Aorta (tissue), 5 donors: Measurements from ENCODE around the gene HDAC9. TPM values are rescaled to one million over a fixed set of nuclear protein-coding genes. Genes with fewer than 3 reads are reported as not detected.

ENCODE experiments used
- ATAC-seq: fragments of 200-7000 bp; cut with Tn5 transposase; one replicate; pipeline ENCODE4 v1.9.1; 2022; ENCODE audit warnings: moderate library complexity; ENCODE audit not compliant: low FRiP score
- DNase-seq, 2 donors: peaks; one replicate each; pipeline ENCODE4 v3.0.0-alpha.2; 2020
- H3K27ac ChIP-seq, 2 donors: one replicate each; pipeline ENCODE4 v1.5.1; 2013; ENCODE audit warnings: low read length in 2 of 2, mild to moderate bottlenecking in 2 of 2, moderate library complexity in 2 of 2, control low read depth in 1 of 2, inconsistent platforms in 1 of 2, low read depth in 1 of 2
- H3K27me3 ChIP-seq, 2 donors: one replicate each; pipeline ENCODE4 v1.6.1; 2013; ENCODE audit warnings: control low read depth in 1 of 2, low read length in 1 of 2, mild to moderate bottlenecking in 1 of 2, moderate library complexity in 1 of 2; ENCODE audit not compliant: insufficient read depth in 2 of 2, control insufficient read depth in 1 of 2
- H3K36me3 ChIP-seq, 2 donors: one replicate each; pipeline ENCODE4 v1.6.1; 2013; ENCODE audit warnings: control low read depth in 1 of 2, low read length in 1 of 2, mild to moderate bottlenecking in 1 of 2; ENCODE audit not compliant: insufficient read depth in 2 of 2, control insufficient read depth in 1 of 2
- H3K4me1 ChIP-seq, 2 donors: one replicate each; pipeline ENCODE4 v1.6.1; 2013; ENCODE audit warnings: low read length in 2 of 2, control low read depth in 1 of 2, mild to moderate bottlenecking in 1 of 2, moderate library complexity in 1 of 2; ENCODE audit not compliant: insufficient read depth in 2 of 2, control insufficient read depth in 1 of 2
- H3K4me3 ChIP-seq, 2 donors: one replicate each; pipeline ENCODE4 v1.5.1; 2013; ENCODE audit warnings: low read length in 2 of 2, control low read depth in 1 of 2, mild to moderate bottlenecking in 1 of 2
- H3K9me3 ChIP-seq: one replicate; pipeline ENCODE4 v1.6.1; 2013; ENCODE audit warnings: mild to moderate bottlenecking, low read length; ENCODE audit not compliant: control insufficient read depth
- WGBS, 2 donors: extraction: QIAGEN DNeasy Blood & Tissue Kit; methylation state at CpG; one replicate each; pipeline ENCODE4 v1.1.7; 2013; 5-methylcytosine and 5-hydroxymethylcytosine counted together
- intact Hi-C, 2 donors: fragments of 100-400 bp; cut with DNase I; formaldehyde crosslinking; loops; one replicate each; pipeline versions ENCODE4 v1.14.2 to v1.15.0; 2022
- polyA plus RNA-seq, 2 donors: library from polyadenylated mRNA; stranded (reverse); fragments of 200-250 nt; gene quantifications; one replicate each; pipeline ENCODE4 v1.2.3, GENCODE V29; 2013
- total RNA-seq, 2 donors: library from RNA; stranded (reverse); fragmentation: NEBNext Ultra II Directional; extraction: Animal tissue kit (Norgen Biotek cat#: 25700); gene quantifications; one replicate each; pipeline ENCODE4 v1.2.1, GENCODE V29; 2021
- donor health status: healthy with polysubstance abuse.
- donor health status: Bipolar disorder and iron deficiency.
- donor health status: DM: no; HTN: no; CAD: no.
- donor health status: DM: no; HTN: no; CAD: no.
- donor health status: DM: yes; HTN: yes; CAD: no.

Gene HDAC9
- total and polyA plus RNA-seq, 4 donors, result 9.1 to 122 (median 31.2) TPM

DNA sequence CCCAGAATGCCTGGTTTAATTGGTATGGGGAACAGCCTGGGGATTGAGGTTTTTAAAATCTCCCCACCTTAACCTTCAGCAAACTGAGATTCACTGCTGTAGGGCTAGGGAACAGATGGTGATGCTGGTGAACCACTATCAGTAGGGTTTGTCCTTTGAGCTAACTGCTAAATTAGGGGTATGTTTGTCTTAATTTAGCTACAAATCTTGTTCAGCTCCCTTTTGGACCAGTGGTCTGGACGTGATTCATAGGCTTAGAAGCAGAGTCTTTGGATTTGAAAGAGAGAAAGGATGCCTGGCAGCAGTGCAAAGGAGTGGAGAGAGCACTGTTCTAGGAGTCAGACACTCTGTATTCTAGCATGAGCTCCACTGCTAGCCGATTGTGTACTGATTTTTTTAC is 2.8 kb downstream of the HDAC9 start:
- Histone ChIP-seq H3K27ac (peak overlapping the region; percentile 76 to 80), H3K4me1 (peaks cover 0 to 20% of the 10 kb centered on the region in 2 donors), H3K9me3 (no peaks in the 10 kb centered on the region), H3K4me3 (peak overlapping the region; percentile 26), H3K27me3 (no peaks in the 10 kb centered on the region), H3K36me3 (no peaks in the 10 kb centered on the region)
- DNase-seq (no peak), ATAC-seq (no peak)
- intact Hi-C loops, result loop anchor here (5.0 to 10.0 kb wide), 3 partner anchors 54 to 166 kb away; no protein-coding TSS in a partner anchor
- 40 to 45% methylated on average over 2 of the region's 2 CpGs for WGBS, 2 donors

DNA sequence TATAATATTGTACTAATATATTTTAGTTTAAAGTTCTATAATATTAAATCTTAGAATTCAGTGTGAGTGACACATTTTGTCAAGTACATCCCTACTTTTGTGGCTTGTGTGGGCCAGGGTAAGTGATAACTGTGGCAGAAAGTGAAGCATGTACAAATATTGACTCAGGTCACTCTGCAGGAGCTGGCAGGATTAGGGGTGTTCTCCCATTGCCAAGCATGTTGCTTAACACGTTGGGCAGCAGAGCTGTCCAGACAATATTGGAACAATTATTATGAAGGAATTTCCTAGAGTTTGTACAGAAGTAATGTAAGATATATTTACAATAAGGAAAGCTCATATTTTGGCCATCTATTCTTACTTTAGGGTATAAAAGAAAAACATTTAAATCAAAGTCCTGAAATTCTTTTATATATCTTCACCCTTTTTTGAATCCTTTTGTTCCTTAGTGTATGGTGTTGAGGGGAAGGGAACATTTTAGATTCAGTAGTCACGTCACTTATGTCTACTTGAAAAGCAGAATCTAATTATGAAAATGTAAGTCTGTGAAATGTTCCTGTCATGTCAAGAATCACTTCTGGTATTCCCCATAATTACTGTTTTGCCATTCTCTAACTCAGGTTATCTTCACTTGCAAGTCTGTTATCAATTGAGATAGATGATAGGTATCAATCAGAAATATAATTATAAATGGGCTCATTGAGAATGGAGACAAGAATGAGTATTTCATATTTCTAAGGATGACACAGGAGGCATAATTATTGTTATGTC is 4.0 kb downstream of the HDAC9 start:
- no peaks in the 10 kb centered on the region for H3K36me3 ChIP-seq
- peaks cover 0 to 20% of the 10 kb centered on the region in 2 donors for H3K4me1 ChIP-seq
- intact Hi-C loops, result loop anchor here (5.0 to 10.0 kb wide), 3 partner anchors 53 to 165 kb away; no protein-coding TSS in a partner anchor

DNA sequence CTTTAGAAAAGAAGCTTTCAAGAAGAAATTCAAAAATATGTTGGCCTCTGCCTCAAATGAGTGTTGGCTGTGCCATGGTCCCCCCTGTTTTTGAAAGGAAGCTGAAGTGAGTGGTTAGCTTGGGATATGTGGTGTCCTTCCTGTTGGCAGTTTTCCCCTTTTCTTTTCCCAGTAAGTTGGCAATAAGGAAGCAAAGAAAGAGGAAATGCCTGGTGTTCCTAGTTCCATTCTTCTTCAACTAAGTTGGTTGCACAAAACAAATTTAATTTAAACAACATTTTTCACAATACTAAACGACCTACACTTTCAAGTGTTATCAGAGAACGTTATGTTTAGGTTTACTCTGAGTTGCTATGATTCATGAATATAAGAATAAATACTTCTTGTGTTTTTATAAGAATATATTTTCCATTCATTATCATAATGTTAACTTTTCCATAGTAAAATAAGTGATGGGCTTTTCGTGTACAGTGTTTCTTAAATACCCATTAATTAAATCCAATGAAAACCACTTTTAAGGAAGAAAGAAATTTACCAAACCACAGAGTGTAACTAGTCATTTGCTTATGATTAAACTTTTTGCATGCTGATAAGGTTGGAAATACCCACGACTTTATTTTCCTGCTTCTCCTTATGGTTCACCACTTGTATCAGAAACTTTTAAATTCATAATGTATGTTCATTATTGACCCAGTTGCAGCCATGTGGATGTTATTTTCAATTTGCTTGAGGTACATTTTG is 7.7 kb downstream of the HDAC9 start:
- ATAC-seq (no peak), DNase-seq (no peak)
- H3K9me3 ChIP-seq, result no peaks in the 10 kb centered on the region
- H3K27ac ChIP-seq, result peak overlapping the region in 1 of 2 donors; percentile 57
- H3K4me1 ChIP-seq, result peaks cover 0 to 21% of the 10 kb centered on the region in 2 donors
- no peaks in the 10 kb centered on the region for H3K27me3 ChIP-seq
- intact Hi-C loops, result no loop called here
- 47 to 49% methylated on average over 4 of the region's 4 CpGs for WGBS, 2 donors
- H3K36me3 ChIP-seq, result no peaks in the 10 kb centered on the region
- no peak overlapping the region for H3K4me3 ChIP-seq

More for the DNA sequence above, 4.0 kb downstream of the HDAC9 start:
- no peaks in the 10 kb centered on the region for H3K9me3 ChIP-seq
- no peak overlapping the region for H3K27ac ChIP-seq
- no peak overlapping the region for H3K4me3 ChIP-seq
- 20 to 33% methylated on average over 2 of the region's 2 CpGs for WGBS, 2 donors
- H3K27me3 ChIP-seq, result no peaks in the 10 kb centered on the region
- DNase-seq (peak in 1 of 2 donors; percentile 50), ATAC-seq (no peak)

DNA sequence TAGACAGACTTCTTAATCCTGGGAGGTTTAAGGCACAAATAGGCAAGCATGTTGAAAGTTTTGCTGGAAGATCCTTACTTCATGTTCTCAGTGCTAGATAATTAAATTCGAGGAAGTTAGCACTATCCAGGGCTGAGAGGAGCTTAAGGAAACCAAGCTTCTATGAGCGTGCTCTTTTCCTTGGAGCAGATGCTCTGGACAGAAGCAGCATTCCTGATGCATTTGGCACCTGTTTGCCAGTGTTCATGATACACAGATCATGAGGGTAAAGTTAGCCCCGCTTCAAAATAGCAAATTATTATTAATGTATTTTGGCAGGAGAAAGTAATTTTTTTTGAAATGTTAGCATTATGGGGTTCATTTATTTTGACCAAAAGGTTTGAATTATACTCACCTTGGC is 9.4 kb downstream of the HDAC9 start:
- peaks cover 0 to 17% of the 10 kb centered on the region in 2 donors for H3K4me1 ChIP-seq

DNA sequence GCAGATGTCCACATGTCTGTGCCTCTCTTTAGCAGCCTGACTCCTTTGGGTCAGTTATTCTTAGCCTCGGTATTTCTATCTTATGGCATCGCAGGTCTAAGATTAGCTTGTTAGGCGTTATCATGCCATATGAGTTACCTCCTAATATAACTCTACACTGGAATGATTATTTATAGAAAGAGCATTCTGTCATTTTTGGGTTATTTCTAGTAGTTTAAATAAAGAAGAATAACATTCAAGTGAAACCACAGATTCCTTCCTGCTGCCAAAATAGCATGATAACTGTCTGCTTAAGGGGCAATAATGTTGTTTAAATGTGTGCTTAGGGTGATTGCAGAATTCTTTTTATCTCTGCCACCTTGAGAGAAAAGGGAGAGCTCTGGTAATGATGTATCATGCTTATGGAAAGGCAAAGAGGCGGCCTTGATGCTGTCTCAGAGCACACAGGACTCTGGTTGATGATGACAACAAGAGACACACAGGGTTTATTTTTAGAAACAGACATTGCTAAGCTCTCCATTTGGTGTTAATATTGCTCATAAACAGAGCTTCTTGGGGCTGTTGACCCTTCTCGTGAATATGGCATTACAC is 10.4 kb downstream of the HDAC9 start:
- no peaks in the 10 kb centered on the region for H3K36me3 ChIP-seq
- 10 to 12% methylated on average over 5 of the region's 5 CpGs for WGBS, 2 donors
- H3K4me1 ChIP-seq, result peaks cover 0 to 12% of the 10 kb centered on the region in 2 donors
- no peak overlapping the region for H3K4me3 ChIP-seq
- H3K27ac ChIP-seq, result peak overlapping the region; percentile 6 to 74
- no peaks in the 10 kb centered on the region for H3K9me3 ChIP-seq
- H3K27me3 ChIP-seq, result no peaks in the 10 kb centered on the region
- DNase-seq (no peak), ATAC-seq (no peak)
- intact Hi-C loops, result loop anchor here in 1 of 2 donors (5.0 kb wide), 1 partner anchor 66 kb away; no protein-coding TSS in a partner anchor

More for the DNA sequence above, 9.4 kb downstream of the HDAC9 start:
- intact Hi-C loops, result loop anchor here in 1 of 2 donors (5.0 kb wide), 1 partner anchor 67 kb away; no protein-coding TSS in a partner anchor
- no peak overlapping the region for H3K4me3 ChIP-seq
- 67 to 73% methylated on average over 3 of the region's 3 CpGs for WGBS, 2 donors
- no peaks in the 10 kb centered on the region for H3K36me3 ChIP-seq
- no peaks in the 10 kb centered on the region for H3K9me3 ChIP-seq
- no peaks in the 10 kb centered on the region for H3K27me3 ChIP-seq
- ATAC-seq (no peak), DNase-seq (no peak)
- H3K27ac ChIP-seq, result no peak overlapping the region

DNA sequence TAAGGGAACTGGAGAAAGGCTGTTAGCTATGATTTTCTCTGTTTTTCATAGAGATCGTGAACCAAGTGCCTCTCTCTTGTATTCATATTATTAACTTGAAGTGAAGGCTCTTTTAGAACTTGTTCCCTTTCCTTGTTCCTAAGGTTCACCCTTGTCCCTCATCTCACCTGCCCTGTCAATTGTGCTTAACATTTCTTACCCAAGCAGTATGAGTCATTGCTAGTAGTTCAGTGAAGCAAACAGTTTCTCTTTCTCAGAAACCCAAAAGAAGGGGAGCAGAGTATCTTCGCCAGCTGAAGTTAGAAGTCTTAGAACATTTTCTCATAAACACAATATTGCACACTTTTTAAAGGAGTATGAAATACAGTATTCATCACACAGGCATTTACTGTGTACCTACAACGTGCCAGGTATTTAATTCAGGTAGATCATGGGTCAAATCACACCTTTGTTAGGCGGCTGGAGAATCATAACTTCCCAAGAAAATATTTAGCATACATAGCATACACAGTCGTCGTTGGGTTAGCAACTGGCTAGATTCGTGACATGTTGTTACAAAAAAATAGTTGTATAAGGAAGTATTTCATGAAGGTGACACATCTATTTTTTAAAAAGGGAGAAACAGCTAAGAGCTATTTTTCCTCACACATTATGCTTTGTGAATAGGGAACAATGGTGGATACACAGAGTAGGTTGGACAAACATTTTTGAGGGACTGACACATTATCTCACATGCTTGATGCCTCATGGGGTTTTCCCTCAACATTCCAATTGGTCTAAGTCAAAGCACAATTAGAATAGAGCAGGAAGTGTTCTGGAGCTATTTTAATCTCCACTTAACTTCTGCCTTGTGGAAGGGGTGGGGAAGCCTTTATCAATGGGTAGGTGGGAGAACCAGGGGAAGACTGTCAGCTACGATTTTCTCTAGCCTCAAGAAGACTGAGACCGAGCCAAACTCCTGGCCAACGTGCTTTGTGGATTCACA is 13.2 kb downstream of the HDAC9 start:
- no peak for DNase-seq
- H3K36me3 ChIP-seq, result no peaks in the 10 kb centered on the region
- 24 to 27% methylated on average over 10 of the region's 10 CpGs for WGBS, 2 donors
- H3K27ac ChIP-seq, result peak overlapping the region; percentile 98 to 99
- peaks cover 0 to 7% of the 10 kb centered on the region in 2 donors for H3K4me1 ChIP-seq
- intact Hi-C loops, result loop anchor here in 1 of 2 donors (5.0 kb wide), 1 partner anchor 64 kb away; no protein-coding TSS in a partner anchor
- H3K4me3 ChIP-seq, result peak overlapping the region; percentile 40 to 66
- H3K9me3 ChIP-seq, result no peaks in the 10 kb centered on the region
- no peaks in the 10 kb centered on the region for H3K27me3 ChIP-seq
- ATAC-seq, result peak; percentile 81

DNA sequence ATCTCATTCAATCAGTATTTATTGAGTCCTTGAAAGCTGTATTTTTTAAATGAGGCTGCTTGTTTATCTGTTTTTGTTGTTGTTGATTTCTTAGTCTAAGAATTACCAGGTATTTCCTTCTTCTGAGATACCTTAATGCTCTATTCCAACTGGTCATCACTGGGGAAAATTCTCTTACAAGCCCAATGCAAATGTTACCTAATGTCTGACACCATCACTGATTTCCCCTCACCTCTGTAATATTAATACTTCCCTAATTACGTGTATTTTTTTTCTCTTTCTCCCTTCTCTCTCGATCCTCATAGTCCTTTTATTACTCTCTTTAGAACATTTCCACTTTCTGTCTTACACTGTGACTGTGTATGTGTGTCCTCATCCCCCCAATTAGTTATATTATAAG is 13.9 kb downstream of the HDAC9 start:
- intact Hi-C loops, result loop anchor here in 1 of 2 donors (5.0 kb wide), 1 partner anchor 63 kb away; no protein-coding TSS in a partner anchor
- no peaks in the 10 kb centered on the region for H3K36me3 ChIP-seq
- 8 to 22% methylated on average over 2 of the region's 2 CpGs for WGBS, 2 donors
- peak overlapping the region; percentile 40 to 66 for H3K4me3 ChIP-seq
- H3K4me1 ChIP-seq, result peaks cover 0 to 7% of the 10 kb centered on the region in 2 donors
- H3K27ac ChIP-seq, result peak overlapping the region; percentile 93 to 99
- no peaks in the 10 kb centered on the region for H3K9me3 ChIP-seq
- no peaks in the 10 kb centered on the region for H3K27me3 ChIP-seq
- ATAC-seq (no peak), DNase-seq (no peak)
